Cortex of kidney (tissue), 1 donor: ENCODE data around the gene SLC12A8.

Source experiments
- DNase-seq: peaks from one replicate; lab custom pipeline; 2025; lab: John Stamatoyannopoulos, UW

Gene SLC12A8

GRCh38 chr3:125154800-125155269 is 57.7 kb downstream of the SLC12A8 start:
- DNase-seq, result no peak

DNA sequence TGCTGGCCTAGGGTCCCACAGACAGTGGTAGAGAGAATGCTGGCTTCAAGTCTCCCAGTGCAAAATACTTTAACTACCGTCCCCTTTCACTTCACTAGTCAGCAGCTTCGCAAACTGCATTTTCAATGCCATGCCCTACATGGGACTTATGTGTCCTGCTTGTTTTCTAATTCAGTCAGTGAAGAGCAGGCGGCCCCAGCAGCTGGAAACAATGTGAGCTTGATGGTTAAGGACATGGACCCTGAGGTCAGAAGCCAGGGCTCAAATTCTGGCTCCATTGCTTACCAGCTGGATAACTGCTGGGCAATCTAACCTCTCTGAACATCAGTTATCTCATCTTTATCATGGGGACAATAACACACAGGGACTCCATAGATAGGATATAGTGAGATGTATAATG is 58.4 kb downstream of the SLC12A8 start:
- DNase-seq, result no peak

GRCh38 chr3:125152951-125153350 is 59.6 kb downstream of the SLC12A8 start:
- DNase-seq, result no peak

DNA sequence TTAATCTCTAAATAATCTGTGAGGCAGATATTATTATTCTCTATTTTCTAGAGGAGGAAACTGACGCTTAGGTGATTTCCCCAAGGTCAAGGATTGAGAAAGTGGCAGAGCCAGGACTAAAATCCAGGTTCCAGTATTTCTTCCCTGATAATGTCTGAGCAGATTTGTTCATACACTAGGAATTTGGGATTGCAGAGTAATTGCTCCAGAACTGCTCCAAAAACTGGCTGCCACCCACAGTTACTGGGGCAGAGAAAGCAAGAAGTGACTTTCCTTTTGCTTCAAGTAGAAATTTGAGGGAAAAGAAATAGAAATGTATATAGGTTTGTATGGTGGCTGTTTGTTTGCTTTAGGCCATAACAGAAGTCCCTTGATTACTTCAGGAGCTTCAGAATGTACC is 60.6 kb downstream of the SLC12A8 start:
- no peak for DNase-seq

- no peak for DNase-seq
These were observed 61.1 kb downstream of the SLC12A8 start for GRCh38 chr3:125151442-125151817.

DNA sequence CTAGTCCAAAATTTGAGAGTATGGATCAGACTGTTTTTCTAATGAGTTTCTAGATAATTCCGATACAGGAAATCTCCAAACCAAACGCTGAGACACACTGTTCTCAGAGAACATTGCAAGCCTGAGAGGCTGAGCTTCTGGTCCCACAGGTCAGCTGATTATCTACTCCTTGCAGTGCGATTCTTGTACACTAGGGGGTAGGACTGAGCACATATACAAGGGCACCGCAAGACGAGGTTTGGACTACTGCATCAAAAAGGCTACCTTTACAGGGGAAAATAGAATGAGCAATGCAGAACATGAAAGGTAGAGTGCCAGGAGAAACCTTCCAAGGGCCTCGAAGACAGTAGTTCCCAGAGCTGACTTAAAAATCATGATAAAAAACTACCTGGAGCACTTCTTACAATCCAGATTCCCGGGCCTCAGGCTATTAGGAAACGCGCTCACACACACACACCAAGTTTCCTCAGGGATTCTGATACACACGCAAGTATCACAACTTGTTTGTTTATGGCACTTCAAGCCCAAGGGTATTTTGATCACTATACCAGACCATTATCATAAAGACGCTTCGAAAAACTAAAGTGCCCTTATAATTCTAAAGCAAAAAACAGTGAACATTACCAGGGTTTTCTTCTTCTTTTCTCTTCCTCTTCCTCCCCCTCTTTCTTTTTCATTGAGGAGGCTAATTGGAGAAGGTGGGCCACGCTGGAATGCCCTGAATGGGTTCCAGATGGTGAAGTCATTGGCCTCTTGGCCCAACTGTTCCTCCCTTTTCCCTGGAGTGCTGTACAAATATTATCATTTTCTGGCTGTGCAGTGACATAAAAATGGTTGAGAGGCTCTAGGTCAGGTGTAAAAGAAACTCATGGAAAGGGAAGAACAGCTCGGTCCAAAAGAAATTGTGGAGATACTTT is 61.8 kb downstream of the SLC12A8 start:
- DNase-seq, result no peak

DNA sequence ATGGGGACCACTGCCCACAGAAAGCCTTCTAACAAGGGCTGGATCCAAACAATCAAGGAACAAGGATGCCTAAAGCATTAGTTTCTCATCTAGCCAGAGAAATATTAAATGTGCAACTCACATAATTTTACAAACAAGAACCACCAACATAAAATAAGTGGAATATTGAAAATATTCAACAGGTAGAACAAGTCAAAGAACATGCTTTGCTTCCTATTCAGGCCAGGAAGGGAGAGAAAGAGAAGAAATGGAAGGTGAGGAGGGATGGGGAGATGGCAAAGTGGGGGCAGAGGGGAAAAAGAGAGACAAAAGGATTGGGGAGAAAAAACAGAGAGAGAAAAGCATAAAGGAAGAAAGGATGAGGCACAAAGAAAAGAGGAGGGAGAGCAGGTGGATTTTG is 63.1 kb downstream of the SLC12A8 start:
- DNase-seq, result no peak

DNA sequence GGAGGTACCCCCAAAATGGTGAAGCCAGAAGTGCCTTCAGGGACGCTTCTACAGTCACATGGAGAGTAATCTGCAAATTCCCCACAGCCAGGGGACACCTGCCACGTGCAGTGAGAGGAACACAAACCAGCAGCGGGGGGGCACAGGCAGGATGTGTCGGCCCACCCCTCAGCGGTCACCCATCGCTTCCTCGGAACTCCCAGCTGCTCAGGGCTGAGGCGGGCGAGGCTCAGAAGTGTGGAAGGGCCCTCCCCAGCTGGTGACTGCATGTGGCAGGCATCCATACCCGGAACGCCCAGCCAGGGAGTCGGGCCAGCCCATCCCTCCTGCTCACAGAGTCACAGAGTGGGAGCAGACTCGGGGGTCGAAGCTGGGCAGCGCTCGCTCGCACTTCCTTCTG is 63.7 kb downstream of the SLC12A8 start:
- no peak for DNase-seq

GRCh38 chr3:125148016-125148812 is 64.3 kb downstream of the SLC12A8 start:
- no peak for DNase-seq

GRCh38 chr3:125147491-125147820 is 65.1 kb downstream of the SLC12A8 start:
- no peak for DNase-seq

DNA sequence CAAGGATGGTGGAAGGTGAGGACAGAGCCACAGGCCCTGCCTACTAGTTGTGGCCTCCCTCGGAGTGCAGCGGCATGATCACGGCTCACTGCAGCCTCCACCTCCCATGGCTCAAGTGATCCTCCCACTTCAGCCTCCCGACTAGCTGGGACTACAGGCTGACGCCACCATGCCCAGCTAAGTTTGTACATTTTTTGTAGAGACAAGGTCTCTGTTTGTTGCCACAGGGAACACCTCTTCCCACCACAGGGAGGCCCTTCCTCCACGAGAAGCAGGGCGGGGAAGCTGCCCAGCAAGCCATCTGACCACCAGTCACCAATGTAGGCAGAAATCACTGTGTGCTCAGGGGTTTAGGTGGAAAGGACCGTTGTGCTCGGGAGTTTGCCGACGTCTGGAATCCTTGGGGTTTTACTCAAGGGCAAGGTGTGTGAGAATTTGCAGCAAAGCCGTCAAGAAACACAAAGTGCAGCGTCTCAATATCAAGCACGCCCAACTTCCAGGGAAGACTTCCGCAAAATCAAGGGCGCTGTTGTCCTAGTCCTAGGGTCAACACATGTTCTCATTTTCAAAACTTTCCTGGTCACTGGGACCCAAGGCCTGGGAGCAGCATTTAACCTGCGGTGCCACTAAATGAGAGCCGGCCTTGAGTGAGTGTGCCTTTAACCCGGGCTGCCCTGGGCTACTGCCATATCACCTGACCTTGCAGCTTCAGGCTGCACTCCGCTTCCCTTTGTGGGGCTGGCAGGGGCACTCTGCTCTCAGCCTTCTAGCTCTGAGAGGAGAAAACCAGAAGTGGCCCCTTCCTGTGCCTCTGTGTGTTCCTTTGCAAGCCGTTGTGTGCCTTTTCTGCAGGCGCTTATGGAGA is 65.7 kb downstream of the SLC12A8 start:
- DNase-seq, result no peak

DNA sequence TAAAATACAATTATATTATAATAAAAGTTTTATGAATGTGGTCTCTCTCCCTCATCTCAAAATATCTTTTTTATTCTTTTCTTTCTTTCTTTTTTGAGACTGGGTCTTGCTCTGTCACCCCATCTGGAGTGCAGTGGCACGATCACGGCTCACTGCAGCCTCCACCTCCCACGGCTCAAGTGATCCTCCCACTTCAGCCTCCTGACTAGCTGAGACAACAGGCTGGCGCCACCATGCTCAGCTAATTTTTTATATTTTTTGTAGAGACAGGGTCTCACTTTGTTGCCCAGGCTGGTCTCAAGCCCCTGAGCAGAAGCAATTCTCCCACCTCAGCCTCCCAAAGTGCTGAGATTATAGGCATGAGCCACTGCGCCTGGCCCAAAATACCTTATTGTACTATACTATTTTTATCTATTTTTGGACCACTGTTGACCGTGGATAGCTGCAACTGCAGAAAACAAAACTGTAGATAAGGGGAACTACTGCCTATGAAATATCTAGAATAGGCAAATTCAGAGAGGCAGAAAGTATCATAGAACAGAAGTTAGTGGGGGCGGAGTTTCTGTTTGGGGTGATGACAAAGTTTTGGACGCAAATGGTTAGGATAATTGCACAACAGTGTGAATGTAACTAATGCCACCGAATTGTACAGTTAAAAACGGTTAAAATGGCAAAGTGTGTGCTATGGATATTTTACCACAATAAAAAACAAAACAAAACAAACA is 66.6 kb downstream of the SLC12A8 start:
- no peak for DNase-seq

- DNase-seq, result no peak
These were observed 67.8 kb downstream of the SLC12A8 start for GRCh38 chr3:125144653-125145314.

DNA sequence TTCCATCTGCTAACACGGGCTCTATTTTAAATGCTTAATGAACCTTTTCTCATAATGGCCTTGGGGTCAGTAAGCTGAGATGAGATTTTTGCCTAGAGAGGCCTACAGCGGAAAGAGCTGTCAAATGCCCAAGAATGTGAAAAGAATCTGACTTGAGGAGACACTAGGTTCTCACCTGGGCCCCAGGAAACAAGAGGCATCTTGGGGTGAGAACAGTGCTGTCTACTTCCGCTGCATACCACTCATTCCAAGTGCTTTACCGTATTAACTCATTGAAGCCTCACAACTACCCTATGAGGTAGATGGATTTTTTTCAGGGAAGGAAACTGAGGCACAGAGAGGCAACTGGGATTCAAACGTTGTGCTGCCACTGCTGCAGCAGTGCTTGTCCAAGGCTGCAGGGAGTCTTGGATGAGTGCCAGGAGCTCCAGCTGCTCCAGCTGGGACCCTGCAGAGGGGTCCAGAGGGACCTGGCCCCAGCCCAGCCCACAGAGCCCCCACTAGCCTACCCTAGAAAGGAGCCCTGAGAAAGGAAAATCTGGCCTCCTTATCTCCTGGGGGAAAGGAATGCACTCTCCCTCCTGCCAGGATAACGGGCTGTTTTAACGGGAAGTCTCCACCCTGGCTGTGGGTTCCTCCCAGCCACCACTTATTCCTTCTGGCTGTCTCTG is 68.4 kb downstream of the SLC12A8 start:
- no peak for DNase-seq

GRCh38 chr3:125143538-125143937 is 69.0 kb downstream of the SLC12A8 start:
- no peak for DNase-seq

DNA sequence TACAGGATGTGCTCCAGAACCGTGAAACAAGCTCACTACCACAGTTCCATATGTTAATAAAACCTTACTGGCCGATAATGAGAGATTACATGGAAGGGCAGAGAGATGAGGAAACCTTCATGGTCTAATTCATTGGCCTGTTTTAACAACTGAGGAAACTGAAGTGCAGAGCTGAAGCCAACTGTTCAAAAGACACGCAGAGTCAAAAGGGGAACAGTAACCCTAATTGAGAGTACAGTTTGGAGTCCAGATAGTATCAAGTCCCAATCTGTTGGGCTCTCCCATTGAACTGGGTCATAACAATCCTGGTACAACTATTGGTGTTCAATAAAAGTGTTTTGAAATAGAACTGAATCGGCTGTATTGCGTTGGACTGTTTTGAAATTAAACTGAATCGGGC is 69.6 kb downstream of the SLC12A8 start:
- DNase-seq, result no peak

DNA sequence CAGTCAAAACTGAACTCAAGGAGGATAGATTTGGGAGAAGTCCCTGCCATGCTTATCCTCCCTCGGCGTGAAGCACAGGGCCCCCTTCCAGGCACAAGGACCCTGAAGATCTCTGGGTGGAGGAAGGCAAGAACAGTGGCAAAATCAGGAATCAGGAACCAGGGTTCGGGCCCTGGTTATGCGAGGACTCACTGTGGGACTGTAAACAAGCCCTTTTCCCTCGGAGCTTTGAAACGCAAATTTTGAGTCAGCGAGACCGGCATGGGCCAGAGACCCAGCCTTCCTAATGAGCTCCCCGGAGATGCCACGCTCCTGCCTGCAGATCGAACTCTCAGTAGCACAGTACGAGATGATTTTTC is 70.1 kb downstream of the SLC12A8 start:
- DNase-seq, result no peak

GRCh38 chr3:125141596-125142419 is 70.7 kb downstream of the SLC12A8 start:
- no peak for DNase-seq

- DNase-seq, result no peak
These were observed 71.5 kb downstream of the SLC12A8 start for GRCh38 chr3:125140818-125141595.
